ENCODE measurements around the gene FBXL13. TPM values are rescaled to one million over a fixed set of nuclear protein-coding genes. Genes with fewer than 3 reads are reported as not detected.
"Not testable (repeated sequence)": the region's sequence is repeated elsewhere in the genome, so short reads cannot be mapped to it uniquely, and the experiment has no call there.

The FBXL13 gene
- total RNA-seq, 1 donor = 1.9 TPM

DNA sequence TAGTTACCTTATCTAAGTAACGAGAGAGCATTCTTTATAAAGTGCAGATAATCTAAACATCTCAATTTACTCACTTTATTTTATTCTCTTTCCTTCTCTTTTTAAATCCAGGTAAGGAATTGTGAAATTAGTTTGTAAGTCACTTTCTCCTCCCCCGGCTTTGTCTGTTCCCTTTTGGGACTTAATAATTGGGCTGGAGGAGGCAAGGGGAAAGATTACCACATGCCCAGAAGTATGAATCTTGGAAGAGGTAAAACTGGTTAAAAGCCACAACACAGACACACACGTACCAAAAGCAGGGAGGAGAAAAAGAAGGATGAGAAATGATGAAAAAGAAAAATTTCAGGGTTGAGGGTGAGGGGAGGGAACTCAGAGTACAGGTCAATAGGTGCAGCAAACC lies 225.1 kb downstream of the FBXL13 start:
- no peaks in the 10 kb centered on the region for H3K9me3 ChIP-seq (ENCODE audit: low read depth, low read length)
- no peaks in the 10 kb centered on the region for H3K4me1 ChIP-seq (ENCODE audit: insufficient read depth, low read length)
- no peak overlapping the region for H3K4me3 ChIP-seq (ENCODE audit: low read length)
- no peaks in the 10 kb centered on the region for H3K27me3 ChIP-seq (ENCODE audit: insufficient read depth, low read length)

GRCh38 chr7:102849079-102849478 lies 225.5 kb downstream of the FBXL13 start:
- no peaks in the 10 kb centered on the region for H3K27me3 ChIP-seq (ENCODE audit: insufficient read depth, low read length)
- H3K4me3 ChIP-seq (ENCODE audit: low read length) = no peak overlapping the region
- no peaks in the 10 kb centered on the region for H3K4me1 ChIP-seq (ENCODE audit: insufficient read depth, low read length)
- no peaks in the 10 kb centered on the region for H3K9me3 ChIP-seq (ENCODE audit: low read depth, low read length)

DNA sequence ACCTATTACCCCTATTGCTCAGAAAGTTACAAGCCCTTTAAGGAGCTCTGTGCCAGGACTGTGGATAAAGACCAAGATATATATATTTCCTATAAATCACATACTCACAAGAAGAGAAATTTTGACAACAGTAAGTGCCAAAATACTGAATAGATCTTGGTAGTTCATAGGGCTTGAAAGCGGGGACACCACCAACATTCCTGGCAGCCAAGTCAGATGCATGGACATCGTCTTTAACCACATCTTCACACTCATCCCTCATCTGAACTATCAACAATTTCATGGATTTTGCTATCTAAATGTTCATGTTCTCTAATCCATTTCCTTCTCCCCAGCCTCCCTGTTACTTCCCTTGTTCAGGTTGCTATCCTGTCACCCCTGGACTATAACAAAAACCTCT lies 229.2 kb downstream of the FBXL13 start:
- no peaks in the 10 kb centered on the region for H3K9me3 ChIP-seq (ENCODE audit: low read depth, low read length)
- no peaks in the 10 kb centered on the region for H3K4me1 ChIP-seq (ENCODE audit: insufficient read depth, low read length)
- H3K27me3 ChIP-seq (ENCODE audit: insufficient read depth, low read length) = no peaks in the 10 kb centered on the region
- no peak overlapping the region for H3K4me3 ChIP-seq (ENCODE audit: low read length)

DNA sequence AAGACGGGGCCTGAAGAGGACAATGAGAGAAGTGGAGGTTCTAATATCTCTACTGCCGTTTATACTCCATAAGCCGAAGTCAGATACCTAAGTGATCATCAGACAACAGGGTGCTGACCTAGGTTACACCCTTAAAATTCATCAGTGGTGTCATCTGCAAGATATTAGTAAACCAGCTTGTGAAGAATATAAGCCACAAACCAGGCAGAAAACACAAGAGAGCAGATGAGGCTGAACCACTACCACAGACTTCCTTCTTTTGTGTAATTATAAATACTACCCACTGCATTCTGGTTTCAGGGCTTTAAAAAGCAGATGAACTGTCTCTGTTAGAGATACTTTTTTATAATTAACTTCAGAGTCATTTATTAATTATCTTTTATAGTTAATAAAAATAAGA lies 230.7 kb downstream of the FBXL13 start:
- Histone ChIP-seq H3K9me3 (ENCODE audit: low read depth, low read length) (no peaks in the 10 kb centered on the region), H3K27me3 (ENCODE audit: insufficient read depth, low read length) (no peaks in the 10 kb centered on the region), H3K4me1 (ENCODE audit: insufficient read depth, low read length) (no peaks in the 10 kb centered on the region), H3K4me3 (ENCODE audit: low read length) (no peak overlapping the region)

DNA sequence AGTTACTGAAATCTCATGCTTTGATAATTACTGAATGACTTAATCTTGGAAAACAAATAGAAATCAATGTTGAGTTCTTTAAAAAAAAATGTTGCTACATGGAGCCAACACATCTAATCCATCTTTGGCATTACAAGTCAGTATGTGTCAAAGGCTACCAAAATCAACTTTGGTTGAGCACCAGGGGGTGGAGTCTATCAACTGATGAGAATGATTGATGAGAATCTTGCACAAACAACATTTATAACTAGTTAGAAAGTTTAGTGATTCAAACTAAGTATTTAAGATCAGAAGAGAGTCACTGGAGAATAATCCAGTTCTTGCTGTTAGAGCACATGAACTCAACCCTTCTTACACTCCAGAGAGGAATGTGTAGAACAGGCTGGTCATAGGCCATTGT lies 232.3 kb downstream of the FBXL13 start:
- Histone ChIP-seq H3K27me3 (ENCODE audit: insufficient read depth, low read length) (no peaks in the 10 kb centered on the region), H3K4me3 (ENCODE audit: low read length) (no peak overlapping the region), H3K9me3 (ENCODE audit: low read depth, low read length) (no peaks in the 10 kb centered on the region), H3K4me1 (ENCODE audit: insufficient read depth, low read length) (no peaks in the 10 kb centered on the region)

DNA sequence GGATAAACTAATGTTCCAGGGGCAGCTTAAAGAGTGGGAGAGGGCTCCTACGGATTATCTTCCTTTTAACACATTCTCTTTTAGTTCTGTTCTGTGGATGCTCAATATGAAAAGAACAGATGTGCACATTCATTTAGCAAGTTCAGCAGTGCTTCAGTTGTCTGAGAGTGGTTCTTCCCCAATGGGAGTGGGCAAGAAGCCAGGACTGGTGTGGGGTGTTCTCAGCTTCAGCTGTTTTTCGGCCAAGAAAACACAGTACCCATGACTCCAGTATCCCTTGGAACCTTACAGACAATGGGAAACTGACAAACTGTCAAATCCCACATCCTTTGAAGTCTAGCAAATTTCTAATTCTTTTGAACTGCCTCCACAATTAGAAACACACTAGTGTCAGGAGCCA lies 233.3 kb downstream of the FBXL13 start:
- Histone ChIP-seq H3K4me1 (ENCODE audit: insufficient read depth, low read length) (no peaks in the 10 kb centered on the region), H3K4me3 (ENCODE audit: low read length) (no peak overlapping the region), H3K9me3 (ENCODE audit: low read depth, low read length) (no peaks in the 10 kb centered on the region), H3K27me3 (ENCODE audit: insufficient read depth, low read length) (no peaks in the 10 kb centered on the region)

GRCh38 chr7:102840404-102840803 lies 234.2 kb downstream of the FBXL13 start:
- Histone ChIP-seq H3K4me3 (ENCODE audit: low read length) (no peak overlapping the region), H3K4me1 (ENCODE audit: insufficient read depth, low read length) (no peaks in the 10 kb centered on the region), H3K27me3 (ENCODE audit: insufficient read depth, low read length) (no peaks in the 10 kb centered on the region), H3K9me3 (ENCODE audit: low read depth, low read length) (no peaks in the 10 kb centered on the region)

- not testable (repeated sequence) for H3K27me3 ChIP-seq (ENCODE audit: insufficient read depth, low read length); H3K9me3 ChIP-seq (ENCODE audit: low read depth, low read length); H3K4me3 ChIP-seq (ENCODE audit: low read length); H3K4me1 ChIP-seq (ENCODE audit: insufficient read depth, low read length)
Observed at GRCh38 chr7:102838572-102839101, 236.0 kb downstream of the FBXL13 start.

GRCh38 chr7:102837802-102838201 lies 236.8 kb downstream of the FBXL13 start:
- no peak overlapping the region for H3K4me3 ChIP-seq (ENCODE audit: low read length)
- H3K27me3 ChIP-seq (ENCODE audit: insufficient read depth, low read length) = no peaks in the 10 kb centered on the region
- no peaks in the 10 kb centered on the region for H3K4me1 ChIP-seq (ENCODE audit: insufficient read depth, low read length)
- H3K9me3 ChIP-seq (ENCODE audit: low read depth, low read length) = no peaks in the 10 kb centered on the region

- Histone ChIP-seq H3K4me3 (ENCODE audit: low read length) (no peak overlapping the region), H3K9me3 (ENCODE audit: low read depth, low read length) (no peaks in the 10 kb centered on the region), H3K4me1 (ENCODE audit: insufficient read depth, low read length) (no peaks in the 10 kb centered on the region), H3K27me3 (ENCODE audit: insufficient read depth, low read length) (no peaks in the 10 kb centered on the region)
Observed at GRCh38 chr7:102836977-102837376, 237.6 kb downstream of the FBXL13 start.

GRCh38 chr7:102836191-102836919 lies 238.2 kb downstream of the FBXL13 start:
- Histone ChIP-seq H3K4me3 (ENCODE audit: low read length) (no peak overlapping the region), H3K9me3 (ENCODE audit: low read depth, low read length) (no peaks in the 10 kb centered on the region), H3K4me1 (ENCODE audit: insufficient read depth, low read length) (no peaks in the 10 kb centered on the region), H3K27me3 (ENCODE audit: insufficient read depth, low read length) (no peaks in the 10 kb centered on the region)

GRCh38 chr7:102834999-102835398 lies 239.6 kb downstream of the FBXL13 start:
- Histone ChIP-seq H3K4me1 (ENCODE audit: insufficient read depth, low read length) (no peaks in the 10 kb centered on the region), H3K27me3 (ENCODE audit: insufficient read depth, low read length) (no peaks in the 10 kb centered on the region), H3K9me3 (ENCODE audit: low read depth, low read length) (no peaks in the 10 kb centered on the region), H3K4me3 (ENCODE audit: low read length) (no peak overlapping the region)

GRCh38 chr7:102834466-102834865 lies 240.1 kb downstream of the FBXL13 start:
- H3K27me3 ChIP-seq (ENCODE audit: insufficient read depth, low read length) = no peaks in the 10 kb centered on the region
- no peaks in the 10 kb centered on the region for H3K9me3 ChIP-seq (ENCODE audit: low read depth, low read length)
- no peak overlapping the region for H3K4me3 ChIP-seq (ENCODE audit: low read length)
- no peaks in the 10 kb centered on the region for H3K4me1 ChIP-seq (ENCODE audit: insufficient read depth, low read length)

DNA sequence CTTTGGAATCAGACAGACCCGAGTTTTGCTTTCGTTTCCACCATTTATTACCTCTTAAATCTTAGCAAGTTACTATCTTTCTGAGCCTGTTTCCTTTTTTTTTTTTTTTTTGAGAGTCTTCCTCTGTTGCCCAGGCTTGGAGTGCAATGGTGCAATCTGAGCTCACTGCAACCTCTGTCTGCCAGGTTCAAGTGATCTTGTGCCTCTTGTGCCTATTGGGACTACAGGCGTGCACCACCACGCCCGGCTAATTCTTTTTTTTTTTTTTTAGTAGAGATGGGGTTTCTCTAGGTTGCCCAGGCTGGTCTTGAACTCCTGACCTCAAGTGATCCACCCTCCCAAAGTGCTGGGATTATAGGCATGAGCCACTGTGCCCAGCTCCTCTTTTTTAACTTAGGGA lies 241.3 kb downstream of the FBXL13 start:
- Histone ChIP-seq H3K9me3 (ENCODE audit: low read depth, low read length) (no peaks in the 10 kb centered on the region), H3K27me3 (ENCODE audit: insufficient read depth, low read length) (no peaks in the 10 kb centered on the region), H3K4me1 (ENCODE audit: insufficient read depth, low read length) (no peaks in the 10 kb centered on the region), H3K4me3 (ENCODE audit: low read length) (no peak overlapping the region)

DNA sequence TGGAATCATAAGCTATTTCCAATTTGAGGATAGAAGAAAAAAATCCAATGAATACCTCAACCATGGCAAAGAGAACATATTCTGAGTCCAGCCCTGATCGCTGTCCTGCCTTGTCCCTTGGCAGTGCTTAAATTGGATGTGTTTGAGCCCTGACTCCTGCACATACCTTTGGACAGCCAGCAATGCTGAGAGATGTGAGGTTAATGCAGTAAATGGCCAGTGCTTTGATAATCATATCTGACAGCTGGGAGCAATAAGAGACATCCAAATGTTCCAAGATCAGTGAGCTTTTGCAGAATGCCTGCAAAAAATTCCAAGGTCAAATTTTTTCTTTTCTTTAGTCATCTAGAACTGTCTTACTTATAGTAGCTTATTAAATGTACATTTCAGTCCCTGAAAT lies 241.9 kb downstream of the FBXL13 start:
- Histone ChIP-seq H3K4me3 (ENCODE audit: low read length) (no peak overlapping the region), H3K27me3 (ENCODE audit: insufficient read depth, low read length) (no peaks in the 10 kb centered on the region), H3K9me3 (ENCODE audit: low read depth, low read length) (no peaks in the 10 kb centered on the region), H3K4me1 (ENCODE audit: insufficient read depth, low read length) (no peaks in the 10 kb centered on the region)

DNA sequence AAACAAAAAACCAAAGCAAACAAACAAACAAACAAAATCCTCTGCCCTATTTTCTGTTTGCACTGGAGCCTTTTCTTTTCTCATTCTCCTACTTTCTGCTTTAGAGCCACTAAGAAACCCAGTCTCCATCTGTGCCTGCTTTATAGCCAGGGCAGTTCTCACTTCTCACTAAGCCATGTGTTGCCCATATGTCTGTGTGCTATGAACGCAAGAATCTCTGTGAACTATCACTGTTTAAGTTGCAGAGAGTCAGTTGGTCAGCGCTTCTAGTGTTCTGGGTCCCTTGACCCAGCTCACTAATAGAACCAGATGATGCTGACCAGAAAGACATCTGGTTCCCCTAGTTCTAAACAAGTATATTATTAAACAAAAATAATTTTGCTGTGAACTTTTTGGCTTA lies 244.4 kb downstream of the FBXL13 start:
- Histone ChIP-seq H3K4me3 (ENCODE audit: low read length) (no peak overlapping the region), H3K27me3 (ENCODE audit: insufficient read depth, low read length) (no peaks in the 10 kb centered on the region), H3K9me3 (ENCODE audit: low read depth, low read length) (no peaks in the 10 kb centered on the region), H3K4me1 (ENCODE audit: insufficient read depth, low read length) (no peaks in the 10 kb centered on the region)
